SK-N-SH treated with all-trans-retinoic acid at 6 μM for 48 hours (cell line): ENCODE results near the gene NUP98.

Experiments used
- ATAC-seq: fragments of 200-7000 bp; cut with Tn5 transposase; 3 replicates; pipeline ENCODE4 v1.9.1; 2020; ENCODE audit warnings: mild to moderate bottlenecking, moderate library complexity
- BACH2 ChIP-seq: fragments of 250-450 bp; sonication (Bioruptor Pico); IDR thresholded peaks from 2 replicates; pipeline ENCODE4 v1.9.0; 2021; ENCODE audit warnings: mild to moderate bottlenecking, borderline replicate concordance
- CREB5 ChIP-seq: fragments of 250-450 bp; sonication (Bioruptor Pico); IDR thresholded peaks from 2 replicates; pipeline ENCODE4 v1.5.1; 2020; ENCODE audit warnings: low read depth, mild to moderate bottlenecking, moderate library complexity
- CSDC2 ChIP-seq: fragments of 250-450 bp; sonication (Bioruptor Pico); IDR thresholded peaks from 2 replicates; pipeline ENCODE4 v1.5.0; 2020; ENCODE audit warnings: mild to moderate bottlenecking, moderate library complexity
- CSRNP3 ChIP-seq: fragments of 250-450 bp; sonication (Bioruptor Pico); IDR thresholded peaks from 2 replicates; pipeline ENCODE4 v1.5.1; 2021; ENCODE audit warnings: mild to moderate bottlenecking, moderate library complexity
- ESRRG ChIP-seq: fragments of 250-450 bp; sonication (Bioruptor Pico); IDR thresholded peaks from 2 replicates; pipeline ENCODE4 v1.6.1; 2021; ENCODE audit warnings: mild to moderate bottlenecking
- GLIS3 ChIP-seq: fragments of 250-450 bp; sonication (Bioruptor Pico); IDR thresholded peaks from 2 replicates; pipeline ENCODE4 v1.5.0; 2020; ENCODE audit warnings: mild to moderate bottlenecking, moderate library complexity
- ISL1 ChIP-seq: fragments of 250-450 bp; sonication (Bioruptor Pico); IDR thresholded peaks from 2 replicates; pipeline ENCODE4 v2.1.2; 2022; ENCODE audit warnings: mild to moderate bottlenecking, moderate library complexity
- OSR1 ChIP-seq: fragments of 250-450 bp; sonication (Bioruptor Pico); IDR thresholded peaks from 2 replicates; pipeline ENCODE4 v1.8.0; 2022; ENCODE audit warnings: moderate library complexity, mild to moderate bottlenecking, inconsistent platforms
- PATZ1 ChIP-seq: fragments of 250-450 bp; sonication (Bioruptor Pico); IDR thresholded peaks from 2 replicates; pipeline ENCODE4 v1.8.0; 2020; ENCODE audit warnings: mild to moderate bottlenecking, moderate library complexity, borderline replicate concordance
- POU6F1 ChIP-seq: fragments of 250-450 bp; sonication (Bioruptor Pico); IDR thresholded peaks from 2 replicates; pipeline ENCODE4 v1.8.0; 2021; ENCODE audit warnings: low read depth, mild to moderate bottlenecking, moderate library complexity, borderline replicate concordance
- PPARA ChIP-seq: fragments of 250-450 bp; sonication (Bioruptor Pico); IDR thresholded peaks from 2 replicates; pipeline ENCODE4 v1.5.0; 2020; ENCODE audit warnings: mild to moderate bottlenecking, borderline replicate concordance
- TCF4 ChIP-seq: fragments of 250-450 bp; sonication (Bioruptor Pico); IDR thresholded peaks from 2 replicates; pipeline ENCODE4 v1.8.0; 2021; ENCODE audit warnings: mild to moderate bottlenecking, moderate library complexity, borderline replicate concordance
- TOX ChIP-seq: fragments of 250-450 bp; sonication (Bioruptor Pico); IDR thresholded peaks from 2 replicates; pipeline ENCODE4 v1.8.0; 2021; ENCODE audit warnings: mild to moderate bottlenecking, moderate library complexity, borderline replicate concordance
- TSHZ2 ChIP-seq: fragments of 250-450 bp; sonication (Bioruptor Pico); IDR thresholded peaks from 2 replicates; pipeline ENCODE4 v1.5.0; 2020; ENCODE audit warnings: mild to moderate bottlenecking, moderate library complexity
- ZC3H10 ChIP-seq: fragments of 250-450 bp; sonication (Bioruptor Pico); IDR thresholded peaks from 2 replicates; pipeline ENCODE4 v1.5.1; 2021; ENCODE audit warnings: mild to moderate bottlenecking, moderate library complexity
- ZFP3 ChIP-seq: fragments of 250-450 bp; sonication (Bioruptor Pico); IDR thresholded peaks from 2 replicates; pipeline ENCODE4 v1.5.0; 2020; ENCODE audit warnings: mild to moderate bottlenecking, moderate library complexity
- ZFP30 ChIP-seq: fragments of 450-650 bp; formaldehyde crosslinking; IDR thresholded peaks from 2 replicates; pipeline ENCODE4 v1.5.0; 2022; ENCODE audit warnings: mild to moderate bottlenecking, moderate library complexity
- ZNF565 ChIP-seq: fragments of 450-650 bp; formaldehyde crosslinking; conservative IDR thresholded peaks from 2 replicates; pipeline ENCODE4 v1.5.0; 2020; ENCODE audit warnings: low read depth, mild to moderate bottlenecking, moderate library complexity
- ZNF70 ChIP-seq: fragments of 450-650 bp; formaldehyde crosslinking; IDR thresholded peaks from 2 replicates; pipeline ENCODE4 v1.5.0; 2020; ENCODE audit warnings: mild to moderate bottlenecking, moderate library complexity
- ZNF8 ChIP-seq: fragments of 450-650 bp; formaldehyde crosslinking; IDR thresholded peaks from 2 replicates; pipeline ENCODE4 v1.5.0; 2020; ENCODE audit warnings: mild to moderate bottlenecking, moderate library complexity

NUP98 gene

GRCh38 chr11:3635641-3636375, 161.5 kb downstream of the NUP98 start:
- no peak for ATAC-seq
- TF ChIP-seq OSR1 (CRISPR knock-in tag) (no peak), TOX (CRISPR knock-in tag) (no peak), ZFP3 (CRISPR knock-in tag) (no peak), ZNF70 (CRISPR knock-in tag) (no peak), PATZ1 (CRISPR knock-in tag) (no peak), POU6F1 (CRISPR knock-in tag) (no peak), TSHZ2 (CRISPR knock-in tag) (no peak), CREB5 (CRISPR knock-in tag) (no peak), CSDC2 (CRISPR knock-in tag) (no peak), TCF4 (CRISPR knock-in tag) (no peak), PPARA (CRISPR knock-in tag) (no peak), CSRNP3 (no peak), BACH2 (CRISPR knock-in tag) (no peak), ESRRG (CRISPR knock-in tag) (no peak), ZNF565 (no peak), GLIS3 (CRISPR knock-in tag) (no peak)

GRCh38 chr11:3632070-3632660, 165.2 kb downstream of the NUP98 start:
- TF ChIP-seq ZFP3 (CRISPR knock-in tag) (no peak), CSDC2 (CRISPR knock-in tag) (no peak)
- ATAC-seq, result no peak

- no peak for ATAC-seq
- no peak for TF ChIP-seq CSRNP3
- TF ChIP-seq CSDC2 (CRISPR knock-in tag), result no peak
- no peak for TF ChIP-seq ESRRG (CRISPR knock-in tag)
- no peak for TF ChIP-seq TSHZ2 (CRISPR knock-in tag)
- no peak for TF ChIP-seq BACH2 (CRISPR knock-in tag)
- TF ChIP-seq ZNF70 (CRISPR knock-in tag), result no peak
- no peak for TF ChIP-seq ZC3H10 (CRISPR knock-in tag)
- TF ChIP-seq ZFP30 (CRISPR knock-in tag), result no peak
- TF ChIP-seq TOX (CRISPR knock-in tag), result no peak
- TF ChIP-seq ISL1 (CRISPR knock-in tag), result no peak
- TF ChIP-seq ZNF8, result no peak
- no peak for TF ChIP-seq PATZ1 (CRISPR knock-in tag)
- no peak for TF ChIP-seq TCF4 (CRISPR knock-in tag)
- TF ChIP-seq ZFP3 (CRISPR knock-in tag), result no peak
Measured at GRCh38 chr11:3631331-3631730, 166.0 kb downstream of the NUP98 start.
